Vagina (tissue), 2 donors: ENCODE measurements around the gene PGAP6. TPM values are rescaled to one million over a fixed set of nuclear protein-coding genes. Genes with fewer than 3 reads are reported as not detected.
A peak's percentile ranks its signal among the peaks of the same experiment; 100 is the strongest.

Experiments
- DNase-seq, 2 donors: peaks; one replicate each; pipeline ENCODE4 v3.0.0-alpha.2; 2017; ENCODE audit errors: extremely low spot score in 2 of 2
- H3K27ac ChIP-seq: fragments of 200-600 bp; sonication (generic); one replicate; pipeline ENCODE4 v1.5.1; 2019
- H3K27me3 ChIP-seq: fragments of 200-600 bp; sonication (generic); one replicate; pipeline ENCODE4 v1.5.1; 2019
- H3K36me3 ChIP-seq, 2 donors: fragments of 200-600 bp; sonication (generic); one replicate each; pipeline ENCODE4 v1.5.1; 2017 to 2019
- H3K4me1 ChIP-seq: fragments of 200-600 bp; sonication (generic); one replicate; pipeline ENCODE4 v1.5.1; 2019
- H3K4me3 ChIP-seq, 2 donors: fragments of 200-600 bp; sonication (generic); 1 replicate in 1 of 2; 2 replicates in 1 of 2; pipeline ENCODE4 v1.5.1; 2016 to 2019
- H3K9me3 ChIP-seq: fragments of 200-600 bp; sonication (generic); one replicate; pipeline ENCODE4 v1.5.1; 2019
- CTCF ChIP-seq, 3 experiments: fragments of 450-650 bp in 2 of 3; fragments of 200-600 bp in 1 of 3; sonication (generic) in 1 of 3; IDR thresholded peaks; one replicate each; pipeline ENCODE4 v1.5.1; 2017 to 2019; ENCODE audit warnings: antibody characterized with exemption in 3 of 3, mild to moderate bottlenecking in 2 of 3, moderate library complexity in 2 of 3
- POLR2A ChIP-seq, 2 donors: fragments of 450-650 bp; IDR thresholded peaks; one replicate each; pipeline ENCODE4 v1.6.1; 2017; ENCODE audit warnings: antibody characterized with exemption in 2 of 2, mild to moderate bottlenecking in 2 of 2, moderate library complexity in 2 of 2
- POLR2AphosphoS5 ChIP-seq, 2 donors: sonication (generic); formaldehyde crosslinking; IDR thresholded peaks; one replicate each; pipeline ENCODE4 v1.9.0; 2017; ENCODE audit warnings: antibody characterized with exemption in 2 of 2, mild to moderate bottlenecking in 2 of 2, low read depth in 1 of 2; ENCODE audit not compliant: insufficient read depth in 1 of 2
- intact Hi-C: fragments of 100-400 bp; cut with DNase I; formaldehyde crosslinking; loops from one replicate; pipeline ENCODE4 v1.15.1; 2023
- total RNA-seq: library from RNA; depleted of rRNA; stranded (reverse); fragments of >200 nt; gene quantifications from one replicate; pipeline ENCODE4 v1.2.3, GENCODE V29; 2016

PGAP6 gene, protein sequence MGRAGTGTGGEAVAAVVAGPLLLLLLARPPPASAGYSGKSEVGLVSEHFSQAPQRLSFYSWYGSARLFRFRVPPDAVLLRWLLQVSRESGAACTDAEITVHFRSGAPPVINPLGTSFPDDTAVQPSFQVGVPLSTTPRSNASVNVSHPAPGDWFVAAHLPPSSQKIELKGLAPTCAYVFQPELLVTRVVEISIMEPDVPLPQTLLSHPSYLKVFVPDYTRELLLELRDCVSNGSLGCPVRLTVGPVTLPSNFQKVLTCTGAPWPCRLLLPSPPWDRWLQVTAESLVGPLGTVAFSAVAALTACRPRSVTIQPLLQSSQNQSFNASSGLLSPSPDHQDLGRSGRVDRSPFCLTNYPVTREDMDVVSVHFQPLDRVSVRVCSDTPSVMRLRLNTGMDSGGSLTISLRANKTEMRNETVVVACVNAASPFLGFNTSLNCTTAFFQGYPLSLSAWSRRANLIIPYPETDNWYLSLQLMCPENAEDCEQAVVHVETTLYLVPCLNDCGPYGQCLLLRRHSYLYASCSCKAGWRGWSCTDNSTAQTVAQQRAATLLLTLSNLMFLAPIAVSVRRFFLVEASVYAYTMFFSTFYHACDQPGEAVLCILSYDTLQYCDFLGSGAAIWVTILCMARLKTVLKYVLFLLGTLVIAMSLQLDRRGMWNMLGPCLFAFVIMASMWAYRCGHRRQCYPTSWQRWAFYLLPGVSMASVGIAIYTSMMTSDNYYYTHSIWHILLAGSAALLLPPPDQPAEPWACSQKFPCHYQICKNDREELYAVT
- total RNA-seq, result 38.3 TPM

DNA sequence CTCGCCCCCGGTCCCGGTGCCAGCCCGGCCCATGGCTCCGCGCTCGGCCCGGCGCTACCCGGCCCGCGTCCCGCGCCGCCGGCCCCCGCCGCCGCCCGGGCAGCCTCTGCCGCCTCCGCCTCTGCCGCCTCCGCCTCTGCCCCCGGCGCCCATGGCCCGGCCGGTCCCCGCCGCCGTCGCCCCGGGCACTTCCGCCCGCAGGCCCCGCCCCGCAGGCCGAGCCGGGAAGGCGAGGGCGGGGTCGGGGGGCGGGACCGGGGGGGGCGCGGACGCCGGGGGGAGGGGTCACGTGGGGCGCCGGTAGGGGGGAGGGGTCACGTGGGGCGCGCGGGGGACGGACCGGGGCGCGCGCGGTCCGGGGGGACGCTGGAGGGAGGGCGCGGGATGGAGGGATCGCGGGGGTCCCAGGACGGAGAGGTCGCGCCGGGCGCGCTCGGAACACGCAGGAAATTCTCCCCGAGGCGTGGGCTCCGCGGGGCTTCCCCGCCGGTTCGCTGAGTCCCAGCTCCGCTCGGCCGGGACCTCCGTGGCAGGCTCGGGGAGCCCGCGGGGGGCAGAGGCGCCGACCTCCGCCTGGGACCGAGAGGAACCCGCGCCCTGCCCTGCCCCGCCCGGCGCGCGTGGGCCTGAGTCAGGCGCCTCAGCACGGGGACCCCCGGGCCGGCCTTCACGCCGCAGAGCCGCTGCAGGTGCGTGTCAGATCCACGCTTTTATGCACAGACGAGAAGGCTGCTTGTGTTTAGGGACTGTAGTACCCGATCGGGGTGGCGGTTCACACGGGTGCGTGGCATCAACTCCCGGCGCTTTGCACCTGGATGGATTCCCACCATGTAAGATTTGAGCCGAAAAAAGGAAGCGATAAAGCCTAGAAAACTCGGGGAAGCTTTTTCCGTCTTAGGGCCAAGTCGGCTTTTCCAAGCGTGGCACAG, at the start of gene PGAP6:
PGAP6 (minus strand) TSS at position 190 of the 929 bp plus-strand sequence; CDS start at position 33, 157 bp downstream.
- Histone ChIP-seq H3K27me3 (no peaks in the 10 kb centered on the region), H3K4me3 (peak within 1 kb of the TSS; percentile 84 to 98), H3K36me3 (peaks cover 0 to 5% of the 10 kb centered on the region in 2 donors), H3K27ac (peak within 1 kb of the TSS; percentile 68), H3K9me3 (no peaks in the 10 kb centered on the region), H3K4me1 (peaks cover 44% of the 10 kb centered on the region)
- no peak for DNase-seq
- intact Hi-C loops, result loop anchor here (10.0 kb wide), 1 partner anchor 263 kb away; the partner anchor contains the start of genes MCRIP2 and WDR90
- no peak for TF ChIP-seq POLR2AphosphoS5 (IDR thresholded peaks at IDR 0.05; ENCODE audit: insufficient read depth in 1 of 2, low read depth in 1 of 2)
- peak in 1 of 2 donors; percentile 5 for TF ChIP-seq POLR2A (IDR thresholded peaks at IDR 0.05)

DNA sequence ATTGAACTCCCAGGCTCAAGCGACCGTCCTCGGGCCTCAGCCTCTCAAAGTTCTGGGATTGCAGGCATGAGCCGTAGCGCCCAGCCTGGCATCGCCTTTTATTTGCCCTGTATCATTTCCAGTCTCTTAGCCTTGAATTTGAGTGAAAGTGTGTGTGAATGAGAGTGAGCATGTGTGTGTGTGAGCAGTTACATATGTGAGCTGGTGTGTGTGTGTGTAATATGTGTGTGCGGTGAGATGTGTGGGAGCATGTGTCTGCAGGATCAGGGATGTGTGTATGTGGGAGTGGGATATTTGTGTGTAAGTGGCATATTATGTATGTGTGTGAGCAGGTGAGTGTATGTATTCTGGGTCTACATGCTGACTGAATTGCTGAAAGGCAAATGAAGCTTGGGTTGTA, 49.1 kb upstream of the PGAP6 start:
- Histone ChIP-seq H3K27me3 (no peaks in the 10 kb centered on the region), H3K9me3 (no peaks in the 10 kb centered on the region), H3K4me1 (peaks cover 32% of the 10 kb centered on the region), H3K27ac (no peak overlapping the region), H3K36me3 (no peaks in the 10 kb centered on the region), H3K4me3 (no peak overlapping the region)
- TF ChIP-seq POLR2A (IDR thresholded peaks at IDR 0.05), result no peak
- no peak for TF ChIP-seq POLR2AphosphoS5 (IDR thresholded peaks at IDR 0.05; ENCODE audit: insufficient read depth in 1 of 2, low read depth in 1 of 2)
- TF ChIP-seq CTCF (IDR thresholded peaks at IDR 0.05), result no peak
- intact Hi-C loops, result no loop called here
- DNase-seq, result no peak

DNA sequence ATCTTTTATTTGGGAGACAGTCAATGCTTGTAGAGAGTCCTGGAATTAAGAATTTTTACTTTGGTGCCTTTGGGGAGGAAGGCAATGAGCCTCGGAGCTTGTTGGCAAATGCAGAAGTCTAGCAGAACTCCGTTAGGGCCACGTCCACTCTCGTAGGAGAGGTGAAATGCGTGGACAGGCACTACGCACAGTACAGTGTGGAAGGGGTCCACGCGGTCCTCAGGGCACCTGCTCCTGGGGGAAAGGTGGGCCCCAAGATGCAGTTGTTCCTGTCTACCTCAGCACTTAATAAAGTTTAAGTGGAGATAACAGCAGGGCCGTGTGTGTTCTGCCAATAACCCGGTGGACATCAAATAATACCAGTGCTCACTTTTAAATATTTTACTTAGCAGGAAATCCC, 45.5 kb upstream of the PGAP6 start:
- Histone ChIP-seq H3K9me3 (no peaks in the 10 kb centered on the region), H3K27me3 (no peaks in the 10 kb centered on the region), H3K27ac (no peak overlapping the region), H3K36me3 (no peaks in the 10 kb centered on the region), H3K4me1 (peaks cover 47% of the 10 kb centered on the region), H3K4me3 (peak overlapping the region; percentile 41 to 58)
- no peak for DNase-seq
- intact Hi-C loops, result no loop called here
- TF ChIP-seq POLR2A (IDR thresholded peaks at IDR 0.05), result no peak
- TF ChIP-seq POLR2AphosphoS5 (IDR thresholded peaks at IDR 0.05; ENCODE audit: insufficient read depth in 1 of 2, low read depth in 1 of 2), result no peak
- no peak for TF ChIP-seq CTCF (IDR thresholded peaks at IDR 0.05)

- intact Hi-C loops, result no loop called here
- no peaks in the 10 kb centered on the region for H3K27me3 ChIP-seq
- DNase-seq, result no peak
- H3K9me3 ChIP-seq, result no peaks in the 10 kb centered on the region
- peak overlapping the region; percentile 16 for H3K27ac ChIP-seq
- H3K4me1 ChIP-seq, result peaks cover 47% of the 10 kb centered on the region
- peak overlapping the region; percentile 41 to 58 for H3K4me3 ChIP-seq
- TF ChIP-seq POLR2A (IDR thresholded peaks at IDR 0.05) (no peak), CTCF (IDR thresholded peaks at IDR 0.05) (no peak)
- no peaks in the 10 kb centered on the region for H3K36me3 ChIP-seq
Measured at GRCh38 chr16:426906-427249, 45.1 kb upstream of the PGAP6 start.
